GM12864 (cell line): Measurements from ENCODE around the gene CSKMT.
A peak's percentile ranks its signal among the peaks of the same experiment; 100 is the strongest.
"Not testable (repeated sequence)": the region's sequence is repeated elsewhere in the genome, so short reads cannot be mapped to it uniquely, and the experiment has no call there.

ENCODE experiments used
- DNase-seq: peaks from one replicate; pipeline ENCODE4 v3.0.0-alpha.2; 2011; ENCODE audit warnings: low read depth
- H3K4me3 ChIP-seq: 2 replicates; pipeline ENCODE4 v1.5.1; 2011; ENCODE audit warnings: mild to moderate bottlenecking, low read depth, low read length, control low read depth
- TF ChIP-seq, protein P1 (sequence below): IDR thresholded peaks from 2 replicates; pipeline ENCODE4 v1.5.1; 2011; ENCODE audit warnings: low read depth, mild to moderate bottlenecking, moderate library complexity, low read length, control low read depth, inconsistent platforms; ENCODE audit errors: missing control alignments

Gene CSKMT

DNA sequence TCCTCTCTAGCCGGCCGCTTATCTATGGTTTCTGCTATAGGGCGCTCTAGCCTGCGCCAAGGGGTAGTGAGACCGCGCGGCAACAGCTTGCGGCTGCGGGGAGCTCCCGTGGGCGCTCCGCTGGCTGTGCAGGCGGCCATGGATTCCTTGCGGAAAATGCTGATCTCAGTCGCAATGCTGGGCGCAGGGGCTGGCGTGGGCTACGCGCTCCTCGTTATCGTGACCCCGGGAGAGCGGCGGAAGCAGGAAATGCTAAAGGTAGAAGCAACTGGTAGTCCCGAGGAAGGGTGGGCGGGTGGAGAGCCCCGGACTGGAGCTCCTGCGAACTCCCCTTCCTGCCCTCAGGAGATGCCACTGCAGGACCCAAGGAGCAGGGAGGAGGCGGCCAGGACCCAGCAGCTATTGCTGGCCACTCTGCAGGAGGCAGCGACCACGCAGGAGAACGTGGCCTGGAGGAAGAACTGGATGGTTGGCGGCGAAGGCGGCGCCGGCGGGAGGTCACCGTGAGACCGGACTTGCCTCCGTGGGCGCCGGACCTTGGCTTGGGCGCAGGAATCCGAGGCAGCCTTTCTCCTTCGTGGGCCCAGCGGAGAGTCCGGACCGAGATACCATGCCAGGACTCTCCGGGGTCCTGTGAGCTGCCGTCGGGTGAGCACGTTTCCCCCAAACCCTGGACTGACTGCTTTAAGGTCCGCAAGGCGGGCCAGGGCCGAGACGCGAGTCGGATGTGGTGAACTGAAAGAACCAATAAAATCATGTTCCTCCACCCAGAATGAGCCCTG, 6.7 kb downstream of the CSKMT start, which contains the start of the genes LBHD1 and UQCC3:
Gene LBHD1, minus strand, starts transcription at position 660 of the 782 bp plus-strand sequence. CDS start 2,236 bp downstream, outside the sequence.
Gene UQCC3, plus strand, starts transcription at position 66 of the 782 bp plus-strand sequence. Its CDS starts 73 bp downstream, at position 139.
- peak; percentile 76 for DNase-seq
- H3K4me3 ChIP-seq = peak within 1 kb of the TSS; percentile 88
- TF ChIP-seq, protein P1, sequence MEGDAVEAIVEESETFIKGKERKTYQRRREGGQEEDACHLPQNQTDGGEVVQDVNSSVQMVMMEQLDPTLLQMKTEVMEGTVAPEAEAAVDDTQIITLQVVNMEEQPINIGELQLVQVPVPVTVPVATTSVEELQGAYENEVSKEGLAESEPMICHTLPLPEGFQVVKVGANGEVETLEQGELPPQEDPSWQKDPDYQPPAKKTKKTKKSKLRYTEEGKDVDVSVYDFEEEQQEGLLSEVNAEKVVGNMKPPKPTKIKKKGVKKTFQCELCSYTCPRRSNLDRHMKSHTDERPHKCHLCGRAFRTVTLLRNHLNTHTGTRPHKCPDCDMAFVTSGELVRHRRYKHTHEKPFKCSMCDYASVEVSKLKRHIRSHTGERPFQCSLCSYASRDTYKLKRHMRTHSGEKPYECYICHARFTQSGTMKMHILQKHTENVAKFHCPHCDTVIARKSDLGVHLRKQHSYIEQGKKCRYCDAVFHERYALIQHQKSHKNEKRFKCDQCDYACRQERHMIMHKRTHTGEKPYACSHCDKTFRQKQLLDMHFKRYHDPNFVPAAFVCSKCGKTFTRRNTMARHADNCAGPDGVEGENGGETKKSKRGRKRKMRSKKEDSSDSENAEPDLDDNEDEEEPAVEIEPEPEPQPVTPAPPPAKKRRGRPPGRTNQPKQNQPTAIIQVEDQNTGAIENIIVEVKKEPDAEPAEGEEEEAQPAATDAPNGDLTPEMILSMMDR = no peak

DNA sequence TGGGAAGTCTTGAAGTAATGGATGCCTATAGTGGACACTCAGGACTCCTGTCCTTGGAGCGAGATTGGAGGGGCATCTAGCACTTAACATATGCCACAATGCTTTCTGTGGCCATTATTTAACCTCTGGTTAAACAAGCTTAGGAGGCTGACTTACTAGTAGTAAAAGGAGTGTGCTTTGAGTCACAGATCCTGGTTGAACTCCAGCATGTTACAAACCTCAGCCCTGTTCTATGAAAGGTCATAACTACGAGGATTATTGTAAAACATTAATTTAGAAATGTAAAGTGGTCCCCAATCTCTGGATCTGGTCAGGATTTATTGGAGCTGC, 8.0 kb downstream of the CSKMT start:
- no peak for DNase-seq
- no peak overlapping the region for H3K4me3 ChIP-seq
- TF ChIP-seq, protein P1 = no peak

DNA sequence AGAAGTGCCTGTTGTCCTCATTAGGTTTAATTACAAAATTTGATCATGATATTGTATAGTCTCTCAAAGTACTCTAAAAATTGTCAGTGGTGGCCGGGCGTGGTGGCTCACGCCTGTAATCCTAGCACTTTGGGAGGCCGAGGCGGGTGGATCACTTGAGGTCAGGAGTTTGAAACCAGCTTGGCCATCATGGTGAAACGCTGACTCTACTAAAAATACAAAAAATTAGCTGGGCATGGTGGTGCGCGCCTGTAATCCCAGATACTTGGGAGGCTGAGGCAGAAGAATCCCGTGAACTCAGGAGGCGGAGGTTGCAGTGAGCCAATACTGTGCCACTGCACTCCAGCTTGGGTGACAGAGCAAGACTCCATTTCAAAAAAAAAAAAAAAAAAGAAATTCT, 10.3 kb downstream of the CSKMT start:
- DNase-seq, H3K4me3 ChIP-seq: not testable (repeated sequence)

DNA sequence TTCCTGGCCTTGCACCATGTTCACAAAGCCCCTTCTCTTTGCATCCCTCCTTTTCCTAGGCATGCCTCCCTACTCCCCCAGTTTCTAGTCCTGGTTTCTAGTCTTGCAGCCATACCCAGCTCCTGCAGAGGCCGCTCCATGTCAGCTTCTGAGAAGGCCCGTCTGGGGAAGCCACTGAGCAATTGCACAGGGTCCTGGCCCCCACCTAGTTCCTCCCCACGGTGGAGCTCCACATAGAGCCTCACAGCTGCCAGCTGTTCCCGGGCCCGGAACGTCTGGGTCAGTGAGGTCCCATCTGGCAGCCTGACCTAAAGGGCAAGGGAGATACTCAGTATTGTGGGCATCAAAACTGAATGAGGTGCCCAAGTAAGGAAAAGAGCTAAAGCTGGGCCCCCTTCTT, 11.6 kb downstream of the CSKMT start:
- H3K4me3 ChIP-seq = no peak overlapping the region
- TF ChIP-seq, protein P1 = no peak
- no peak for DNase-seq

DNA sequence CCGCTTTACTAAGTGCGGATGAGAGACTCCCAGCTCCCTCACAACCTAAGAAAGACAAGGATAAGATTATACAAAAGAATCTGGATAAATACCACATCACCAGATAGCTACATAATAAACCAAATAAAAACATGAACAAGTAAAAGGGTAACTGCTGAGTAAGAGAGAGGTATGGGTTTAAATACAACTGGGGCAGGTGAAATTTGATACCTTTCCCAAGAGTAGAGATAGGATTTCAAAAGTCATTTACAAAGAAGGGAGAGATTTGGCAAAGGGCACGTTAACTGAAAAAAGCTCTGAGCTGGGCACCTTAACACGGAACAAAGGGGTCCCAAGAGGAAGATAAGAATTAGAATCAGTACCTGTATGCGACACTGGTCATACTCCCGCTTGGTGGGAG, 12.0 kb downstream of the CSKMT start:
- TF ChIP-seq, protein P1 = no peak
- no peak overlapping the region for H3K4me3 ChIP-seq
- no peak for DNase-seq

DNA sequence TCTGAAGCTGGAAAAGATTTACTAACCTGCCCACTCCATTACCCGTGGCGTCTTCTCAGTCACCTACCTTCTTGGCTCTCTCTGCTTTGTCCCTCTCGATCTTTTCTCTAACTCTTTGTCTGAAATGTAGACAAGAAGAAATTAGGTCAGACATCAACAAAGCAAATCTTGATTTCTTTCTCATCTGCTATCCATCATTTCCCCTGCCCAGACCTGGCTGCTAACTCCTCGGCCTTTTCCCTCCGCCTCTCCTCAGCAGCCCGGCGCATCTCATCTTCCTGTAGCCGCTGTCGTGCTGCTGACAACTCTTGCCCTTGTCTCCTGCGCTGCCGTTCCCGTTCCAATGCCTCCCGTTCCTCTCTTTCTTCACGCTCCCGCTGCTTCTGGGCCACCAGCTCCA, 12.6 kb downstream of the CSKMT start:
- TF ChIP-seq, protein P1 = no peak
- peak overlapping the region; percentile 79; the same call in 1 of the 2 replicates for H3K4me3 ChIP-seq
- no peak for DNase-seq

DNA sequence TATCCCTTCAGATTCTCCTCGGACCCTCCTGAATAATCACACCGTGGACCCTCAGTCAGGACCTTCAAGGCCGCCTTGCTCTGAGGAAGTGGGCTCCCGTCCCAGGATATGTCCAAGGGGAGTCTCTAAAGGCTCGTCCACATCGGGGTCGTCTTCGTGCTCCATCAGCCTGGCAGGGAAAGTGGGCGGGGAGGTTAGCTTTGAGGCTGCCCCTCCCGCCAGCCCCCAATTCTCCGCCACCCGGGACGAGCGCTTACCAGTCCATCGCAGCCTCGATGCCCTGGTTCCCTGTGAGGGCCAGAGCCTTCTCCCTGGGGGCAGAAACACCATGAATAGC, 13.3 kb downstream of the CSKMT start:
- no peak for DNase-seq
- peak overlapping the region; percentile 79 for H3K4me3 ChIP-seq
- TF ChIP-seq, protein P1 = no peak
